Spleen (tissue), 7 donors: ENCODE data around the gene HINFP.

Experiments used
- POLR2AphosphoS5 ChIP-seq, 3 donors: sonication (generic); formaldehyde crosslinking; IDR thresholded peaks; one replicate each; pipeline ENCODE4 v1.5.1; 2017; ENCODE audit warnings: antibody characterized with exemption in 3 of 3
- TF ChIP-seq, protein P1 (sequence below), 11 experiments: fragments of 200-600 bp in 7 of 11; fragments of 450-650 bp in 4 of 11; sonication (generic) in 4 of 11; IDR thresholded peaks in 8 of 11; conservative IDR thresholded peaks in 3 of 11; 1 replicate in 7 of 11; 2 replicates in 4 of 11; pipeline versions ENCODE4 v1.4.0 to v1.8.0; 2016 to 2021; ENCODE audit warnings: antibody characterized with exemption in 11 of 11, inconsistent platforms in 4 of 11, mild to moderate bottlenecking in 1 of 11
- donor health status: DM: no; HTN: no; CAD: no; lungs with moderate emphysema.
- donor health status: DM: no; HTN: no; CAD: no.
- donor health status: DM: no; HTN: no; CAD: no.

DNA sequence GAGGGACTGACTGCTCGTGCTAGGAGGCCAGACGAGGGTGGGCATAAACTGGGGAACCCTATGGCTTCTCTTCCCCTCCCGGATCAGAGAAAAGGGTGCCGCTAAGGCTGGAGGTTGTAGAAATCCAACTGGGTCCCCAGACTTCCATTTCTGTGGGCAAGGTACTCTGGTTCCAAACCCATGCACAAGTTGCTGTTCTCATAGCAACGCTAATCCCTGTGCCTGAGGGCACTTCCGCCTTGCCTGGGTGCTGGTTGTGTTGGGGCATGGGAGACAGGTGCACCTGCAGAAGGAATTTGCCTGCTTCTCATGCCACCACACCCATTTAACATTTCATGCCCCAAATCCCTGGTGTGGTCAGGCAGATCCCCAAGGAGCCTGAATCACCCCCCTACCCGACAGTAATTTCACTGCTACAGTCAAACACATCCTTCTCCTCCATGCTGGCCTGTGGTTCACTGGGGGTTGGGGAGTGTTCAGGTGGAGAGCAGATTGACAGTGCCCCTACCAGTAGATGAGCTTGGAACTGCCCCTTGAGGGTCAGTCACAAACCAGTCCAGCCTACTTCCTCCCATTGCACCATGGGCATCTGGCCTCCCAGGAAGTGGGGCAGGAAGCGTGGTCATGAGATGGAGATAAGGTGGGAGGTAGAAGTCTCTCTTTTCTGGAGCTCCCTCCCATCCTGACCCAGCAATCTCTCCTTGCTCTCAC is 13.1 kb upstream of the HINFP start:
- TF ChIP-seq, protein P1, sequence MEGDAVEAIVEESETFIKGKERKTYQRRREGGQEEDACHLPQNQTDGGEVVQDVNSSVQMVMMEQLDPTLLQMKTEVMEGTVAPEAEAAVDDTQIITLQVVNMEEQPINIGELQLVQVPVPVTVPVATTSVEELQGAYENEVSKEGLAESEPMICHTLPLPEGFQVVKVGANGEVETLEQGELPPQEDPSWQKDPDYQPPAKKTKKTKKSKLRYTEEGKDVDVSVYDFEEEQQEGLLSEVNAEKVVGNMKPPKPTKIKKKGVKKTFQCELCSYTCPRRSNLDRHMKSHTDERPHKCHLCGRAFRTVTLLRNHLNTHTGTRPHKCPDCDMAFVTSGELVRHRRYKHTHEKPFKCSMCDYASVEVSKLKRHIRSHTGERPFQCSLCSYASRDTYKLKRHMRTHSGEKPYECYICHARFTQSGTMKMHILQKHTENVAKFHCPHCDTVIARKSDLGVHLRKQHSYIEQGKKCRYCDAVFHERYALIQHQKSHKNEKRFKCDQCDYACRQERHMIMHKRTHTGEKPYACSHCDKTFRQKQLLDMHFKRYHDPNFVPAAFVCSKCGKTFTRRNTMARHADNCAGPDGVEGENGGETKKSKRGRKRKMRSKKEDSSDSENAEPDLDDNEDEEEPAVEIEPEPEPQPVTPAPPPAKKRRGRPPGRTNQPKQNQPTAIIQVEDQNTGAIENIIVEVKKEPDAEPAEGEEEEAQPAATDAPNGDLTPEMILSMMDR (IDR thresholded peaks at IDR 0.05 in 8 of 11, conservative IDR thresholded peaks at IDR 0.05 in 3 of 11) = no peak
- no peak for TF ChIP-seq POLR2AphosphoS5 (IDR thresholded peaks at IDR 0.05)
